ENCODE measurements around the gene PTPRN. TPM values are rescaled to one million over a fixed set of nuclear protein-coding genes. Genes with fewer than 3 reads are reported as not detected.

The PTPRN gene
- total and polyA plus RNA-seq, 10 of the 15 experiments (the other 5 are each of a cell fraction or from before 2014, with no cell fraction given), result 0.28 to 0.69 TPM; not detected in 8

DNA sequence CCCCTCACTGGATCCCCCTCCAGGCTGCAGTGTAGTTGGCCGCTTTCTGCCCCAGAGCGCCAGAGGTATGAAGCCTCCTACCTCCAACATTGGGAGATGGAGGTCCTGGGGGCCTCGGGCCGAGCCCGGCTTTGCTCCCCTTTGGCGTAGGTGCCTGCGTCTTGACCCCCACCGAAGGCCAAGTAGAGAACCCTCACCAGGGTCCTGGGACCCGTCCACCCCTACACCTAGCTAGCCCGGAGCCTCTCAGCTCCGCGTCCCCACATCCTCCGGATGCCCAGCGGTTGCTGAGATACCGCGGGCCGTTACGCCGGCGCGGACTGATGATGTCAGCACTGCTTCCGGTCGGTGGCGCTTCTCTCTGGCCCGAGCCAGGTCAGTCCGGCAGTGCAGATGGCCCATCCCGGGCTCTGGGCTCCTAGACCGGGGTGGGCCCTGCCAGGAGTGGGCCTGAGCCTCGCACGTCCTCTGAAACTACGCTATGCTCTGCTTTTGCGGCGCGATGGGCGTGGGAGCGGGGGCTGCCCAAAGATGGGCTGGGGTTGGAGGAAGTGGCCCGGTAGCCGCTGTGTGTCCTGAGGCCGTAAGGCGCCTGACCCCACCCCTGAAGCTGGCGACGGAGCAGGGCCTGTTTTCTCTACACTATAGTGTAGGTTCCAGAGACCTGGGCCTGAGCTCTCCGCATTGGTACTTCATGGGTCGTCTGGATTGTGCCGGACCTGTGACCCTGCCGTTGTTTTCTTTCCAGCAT is 63.9 kb downstream of the PTPRN start, which contains the start of the genes GLB1L and STK16:
Gene GLB1L, minus strand, starts transcription at position 297 of the 751 bp plus-strand sequence. CDS start 1,871 bp downstream, outside the sequence.
Gene STK16, plus strand, starts transcription at position 332 of the 751 bp plus-strand sequence. CDS start 521 bp downstream, outside the sequence.
- Histone ChIP-seq H3K4me2 (ENCODE audit: control insufficient read depth, insufficient read depth) (peak within 1 kb of the TSS; percentile 89), H2AFZ (ENCODE audit: control insufficient read depth, low read depth, low read length) (peak within 1 kb of the TSS; percentile 87), H3K4me1 (ENCODE audit: control insufficient read depth, insufficient read depth, low read length) (peaks cover 44% of the 10 kb centered on the region), H3K27me3 (replicated peaks in 1 of 2; ENCODE audit: control insufficient read depth in 2 of 2, insufficient read depth in 2 of 2, low read length in 1 of 2) (no peaks in the 10 kb centered on the region), H3K9ac (ENCODE audit: control insufficient read depth, insufficient read depth, low read length) (peak within 1 kb of the TSS; percentile 77), H3K79me2 (ENCODE audit: control insufficient read depth, insufficient read depth, low read length) (peaks cover 28% of the 10 kb centered on the region), H3K27ac (ENCODE audit: control insufficient read depth, insufficient read depth) (peak within 1 kb of the TSS; percentile 70), H3K4me3 (peak within 1 kb of the TSS; percentile 90), H3K36me3 (ENCODE audit: control insufficient read depth in 2 of 2, insufficient read depth in 2 of 2, low read length in 1 of 2) (peaks cover 7 to 15% of the 10 kb centered on the region in 2 experiments), H3K9me3 (replicated peaks; ENCODE audit: control insufficient read depth, insufficient read depth, low read length) (no peaks in the 10 kb centered on the region), H4K20me1 (ENCODE audit: control insufficient read depth, insufficient read depth) (0 out of 2 replicates have a peak, but pooled peaks cover 4% of the 10 kb centered on the region)
- peak; percentile 83 for ATAC-seq
- WGBS (ENCODE audit: insufficient coverage, insufficient replicate concordance, low lambda C conversion rate, missing lambda C conversion rate), result 3% methylated on average over 44 of the region's 46 CpGs
- intact Hi-C loops (cut with micrococcal nuclease; ENCODE audit: unreplicated experiment), result no loop called here
- SMC1A ChIA-PET (ENCODE audit: uncharacterized antibody, unreplicated experiment), result interaction anchor here (0.8 to 2.5 kb wide), 14 partner anchors 10 to 71 kb away, joined by 3 to 16 read pairs (median 6); partner anchors contain the start of genes ABCB6, ANKZF1, ATG9A and CNPPD1
- BruUV-seq (replicated peaks), result TSS peak; percentile 81
- RAD21 ChIA-PET (ENCODE audit: unreplicated experiment), result interaction anchor here (1.1 to 2.3 kb wide), 9 partner anchors 8 to 75 kb away, joined by 4 to 20 read pairs (median 5); partner anchors contain the start of genes ANKZF1, ATG9A, DNAJB2 and TUBA4A
- in situ Hi-C loops (cut with MboI), result no loop called here
- CTCF ChIA-PET, result interaction anchor here (0.9 to 3.4 kb wide), 13 partner anchors 8 to 89 kb away, joined by 3 to 40 read pairs (median 4); partner anchors contain the start of genes ANKZF1, ATG9A, DNAJB2 and TUBA4A
- POLR2A ChIA-PET, result interaction anchor here (0.9 to 3.0 kb wide), 16 partner anchors 10 to 360 kb away, joined by 3 to 31 read pairs (median 7); partner anchors contain the start of genes ABCB6, ANKZF1, ATG9A and CNPPD1
- peak; percentile 75 for FAIRE-seq
- peak; percentile 75 for DNase-seq (ENCODE audit: low read depth, low spot score)
- TF ChIP-seq TARDBP (IDR thresholded peaks at IDR 0.05; ENCODE audit: borderline replicate concordance) (no peak), LARP7 (IDR thresholded peaks at IDR 0.05) (peak; percentile 90), GATAD2B (conservative IDR thresholded peaks at IDR 0.05; ENCODE audit: low read depth) (peak; percentile 73), IKZF1 (conservative IDR thresholded peaks at IDR 0.05) (peak; percentile 61), TAF1 (IDR thresholded peaks at IDR 0.05; ENCODE audit: borderline replicate concordance, low read depth, low read length) (peak; percentile 69; the same call in 1 of the 2 replicates), GABPA (IDR thresholded peaks at IDR 0.05; ENCODE audit: low read depth) (peak; percentile 87), RBBP5 (conservative IDR thresholded peaks at IDR 0.05) (no peak), RUNX3 (IDR thresholded peaks at IDR 0.05; ENCODE audit: low read length) (peak; percentile 75), JUND (IDR thresholded peaks at IDR 0.05; ENCODE audit: low read depth, low read length) (0 out of 2 replicates have a peak, but pooled peaks have one; percentile 36), DPF2 (IDR thresholded peaks at IDR 0.05) (peak; percentile 36; the same call in 1 of the 2 replicates), MXI1 (IDR thresholded peaks at IDR 0.05; ENCODE audit: low read depth, low read length) (peak; percentile 76), SMAD1 (IDR thresholded peaks at IDR 0.05; ENCODE audit: low read depth, partially characterized antibody) (peak; percentile 35), SREBF1 (IDR thresholded peaks at IDR 0.05; ENCODE audit: low read length) (no peak), SIN3A (IDR thresholded peaks at IDR 0.05; ENCODE audit: low read depth, low read length) (peak; percentile 96), PML (IDR thresholded peaks at IDR 0.05; ENCODE audit: low read length) (0 out of 2 replicates have a peak, but pooled peaks have one; percentile 60), SRF (IDR thresholded peaks at IDR 0.05; ENCODE audit: low read depth in 2 of 2, low read length in 2 of 2) (peak; percentile 95 to 99), STAT3 (IDR thresholded peaks at IDR 0.05; ENCODE audit: low read depth, low read length) (no peak), POLR2AphosphoS2 (IDR thresholded peaks at IDR 0.05; ENCODE audit: low read depth, low read length) (peak; percentile 72), JUNB (IDR thresholded peaks at IDR 0.05) (no peak), ATF7 (IDR thresholded peaks at IDR 0.05; ENCODE audit: low read depth) (peak; percentile 81)
- TF ChIP-seq, protein P1, sequence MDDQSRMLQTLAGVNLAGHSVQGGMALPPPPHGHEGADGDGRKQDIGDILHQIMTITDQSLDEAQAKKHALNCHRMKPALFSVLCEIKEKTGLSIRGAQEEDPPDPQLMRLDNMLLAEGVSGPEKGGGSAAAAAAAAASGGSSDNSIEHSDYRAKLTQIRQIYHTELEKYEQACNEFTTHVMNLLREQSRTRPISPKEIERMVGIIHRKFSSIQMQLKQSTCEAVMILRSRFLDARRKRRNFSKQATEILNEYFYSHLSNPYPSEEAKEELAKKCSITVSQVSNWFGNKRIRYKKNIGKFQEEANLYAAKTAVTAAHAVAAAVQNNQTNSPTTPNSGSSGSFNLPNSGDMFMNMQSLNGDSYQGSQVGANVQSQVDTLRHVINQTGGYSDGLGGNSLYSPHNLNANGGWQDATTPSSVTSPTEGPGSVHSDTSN (IDR thresholded peaks at IDR 0.05; ENCODE audit: insufficient replicate concordance, low read depth, low read length), result no peak
- TF ChIP-seq, protein P2, sequence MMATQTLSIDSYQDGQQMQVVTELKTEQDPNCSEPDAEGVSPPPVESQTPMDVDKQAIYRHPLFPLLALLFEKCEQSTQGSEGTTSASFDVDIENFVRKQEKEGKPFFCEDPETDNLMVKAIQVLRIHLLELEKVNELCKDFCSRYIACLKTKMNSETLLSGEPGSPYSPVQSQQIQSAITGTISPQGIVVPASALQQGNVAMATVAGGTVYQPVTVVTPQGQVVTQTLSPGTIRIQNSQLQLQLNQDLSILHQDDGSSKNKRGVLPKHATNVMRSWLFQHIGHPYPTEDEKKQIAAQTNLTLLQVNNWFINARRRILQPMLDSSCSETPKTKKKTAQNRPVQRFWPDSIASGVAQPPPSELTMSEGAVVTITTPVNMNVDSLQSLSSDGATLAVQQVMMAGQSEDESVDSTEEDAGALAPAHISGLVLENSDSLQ (IDR thresholded peaks at IDR 0.05), result peak; percentile 32; the same call in 1 of the 2 replicates
- TF ChIP-seq, protein P3, sequence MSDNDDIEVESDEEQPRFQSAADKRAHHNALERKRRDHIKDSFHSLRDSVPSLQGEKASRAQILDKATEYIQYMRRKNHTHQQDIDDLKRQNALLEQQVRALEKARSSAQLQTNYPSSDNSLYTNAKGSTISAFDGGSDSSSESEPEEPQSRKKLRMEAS (IDR thresholded peaks at IDR 0.05; ENCODE audit: low read depth, low read length), result 0 out of 2 replicates have a peak, but pooled peaks have one; percentile 18

Measured in GM12878 (cell line).